ENCODE measurements around the gene MRPL51.
"Not testable (repeated sequence)": the region's sequence is repeated elsewhere in the genome, so short reads cannot be mapped to it uniquely, and the experiment has no call there.

- TF ChIP-seq CTCF (IDR thresholded peaks at IDR 0.05; ENCODE audit: borderline replicate concordance, extremely low read depth, low read length, poor library complexity, severe bottlenecking); EZH2 (IDR thresholded peaks at IDR 0.05; ENCODE audit: borderline replicate concordance, low read depth, low read length, severe bottlenecking): not testable (repeated sequence)
Observed at GRCh38 chr12:6475233-6475975, 17.7 kb downstream of the MRPL51 start.

Measured in DND-41 (cell line).